NB4 (cell line): ENCODE data around the gene FSIP1.

ENCODE experiments used
- CTCF ChIP-seq: IDR thresholded peaks from one replicate; pipeline ENCODE4 v1.5.1; 2012; ENCODE audit warnings: low read depth, low read length
- MAX ChIP-seq: IDR thresholded peaks from 2 replicates; pipeline ENCODE4 v1.6.1; 2011; ENCODE audit warnings: low read depth, low read length
- MYC ChIP-seq: IDR thresholded peaks from 2 replicates; pipeline ENCODE4 v1.6.1; 2011; ENCODE audit warnings: low read depth, low read length
- POLR2A ChIP-seq: IDR thresholded peaks from 2 replicates; pipeline ENCODE4 v1.6.1; 2011; ENCODE audit warnings: mild to moderate bottlenecking; ENCODE audit not compliant: insufficient read length; ENCODE audit errors: extremely low read depth

DNA sequence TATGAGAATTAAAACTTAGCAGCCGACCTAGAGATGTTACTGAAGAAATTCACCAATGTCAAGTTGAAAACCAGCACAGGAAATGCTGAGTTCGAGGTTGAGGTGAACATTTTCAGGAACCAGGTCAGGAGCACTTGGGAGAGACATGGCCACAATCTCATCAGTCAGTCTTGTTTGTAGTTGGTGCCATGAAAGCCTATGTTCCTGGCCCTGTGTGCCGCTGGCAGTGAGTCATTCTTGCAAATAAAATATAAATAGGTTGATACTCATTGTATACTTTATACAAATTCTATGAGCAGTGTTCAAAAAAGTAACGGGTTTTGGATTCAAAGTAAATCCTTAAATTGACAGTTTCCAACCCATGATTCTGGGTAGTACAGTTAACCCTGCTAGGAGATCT, 1.5 kb upstream of the FSIP1 start:
- TF ChIP-seq CTCF (no peak), MAX (no peak), POLR2A (no peak), MYC (no peak)
